Neural cell (in vitro differentiated cells): ENCODE results near the gene PCP4L1. TPM values are rescaled to one million over a fixed set of nuclear protein-coding genes. Genes with fewer than 3 reads are reported as not detected.
"Not testable (repeated sequence)": the region's sequence is repeated elsewhere in the genome, so short reads cannot be mapped to it uniquely, and the experiment has no call there.

Source experiments
- H2AFZ ChIP-seq: fragments of 200-600, 300-800 bp; sonication (generic), shearing (Covaris generic); 2 replicates; pipeline ENCODE4 v1.6.0; 2014; ENCODE audit warnings: low read depth, mild to moderate bottlenecking, antibody characterized with exemption, low read length, moderate library complexity
- H3F3A ChIP-seq: fragments of 200-600 bp; shearing (Covaris generic); 2 replicates; pipeline ENCODE4 v1.6.1; 2016; ENCODE audit warnings: mild to moderate bottlenecking, moderate library complexity, mixed read lengths, antibody characterized with exemption, low read length; ENCODE audit not compliant: insufficient read depth, poor library complexity, severe bottlenecking
- H3K27ac ChIP-seq: fragments of 200-600, 300-800 bp; sonication (generic), shearing (Covaris generic); 2 replicates; pipeline ENCODE4 v1.5.1; 2014; ENCODE audit warnings: mild to moderate bottlenecking, low read length, moderate library complexity
- H3K27me3 ChIP-seq: fragments of 300-800, 200-600 bp; sonication (generic), shearing (Covaris generic); 2 replicates; pipeline ENCODE4 v1.6.0; 2014; ENCODE audit warnings: mild to moderate bottlenecking, low read depth, low read length, moderate library complexity; ENCODE audit not compliant: insufficient read depth
- H3K36me3 ChIP-seq: fragments of 300-800, 200-600 bp; sonication (generic), shearing (Covaris generic); 2 replicates; pipeline ENCODE4 v1.5.1; 2014; ENCODE audit warnings: mild to moderate bottlenecking, antibody characterized with exemption, low read length, moderate library complexity; ENCODE audit not compliant: insufficient read depth
- H3K4me2 ChIP-seq: fragments of 300-800, 200-600 bp; sonication (generic), shearing (Covaris generic); 2 replicates; pipeline ENCODE4 v1.6.0; 2014; ENCODE audit warnings: mild to moderate bottlenecking, low read length
- H3K4me3 ChIP-seq: fragments of 300-800, 200-600 bp; sonication (generic), shearing (Covaris generic); 2 replicates; pipeline ENCODE4 v1.5.1; 2014; ENCODE audit warnings: mild to moderate bottlenecking, low read length, moderate library complexity
- H3K79me2 ChIP-seq: fragments of 200-600 bp; shearing (Covaris generic); replicated peaks from 2 replicates; pipeline ENCODE4 v1.6.0; 2014; ENCODE audit warnings: mild to moderate bottlenecking, low read length, moderate library complexity; ENCODE audit not compliant: insufficient read depth
- H3K9ac ChIP-seq: fragments of 300-800, 200-600 bp; sonication (generic), shearing (Covaris generic); 2 replicates; pipeline ENCODE4 v1.6.1; 2016; ENCODE audit warnings: mild to moderate bottlenecking, low read length, mixed read lengths
- H3K9me2 ChIP-seq: fragments of 200-600 bp; shearing (Covaris generic); 2 replicates; pipeline ENCODE4 v1.6.1; 2016; ENCODE audit warnings: mild to moderate bottlenecking, low read length, mixed read lengths; ENCODE audit not compliant: insufficient read depth
- H3K9me3 ChIP-seq: fragments of 200-600, 300-800 bp; sonication (generic), shearing (Covaris generic); 2 replicates; pipeline ENCODE4 v1.6.1; 2016; ENCODE audit warnings: mild to moderate bottlenecking, mixed run types, low read length, moderate library complexity, mixed read lengths
- H4K20me1 ChIP-seq: fragments of 200-600 bp; shearing (Covaris generic); 2 replicates; pipeline ENCODE4 v1.6.1; 2016; ENCODE audit warnings: mild to moderate bottlenecking, mixed run types; ENCODE audit not compliant: insufficient read depth
- EP300 ChIP-seq: fragments of 450-650 bp; conservative IDR thresholded peaks from 2 replicates; pipeline ENCODE4 v1.6.1; 2014; ENCODE audit warnings: antibody characterized with exemption, mild to moderate bottlenecking, moderate library complexity; ENCODE audit not compliant: poor library complexity, severe bottlenecking
- EZH2 ChIP-seq: fragments of 200-600, 300-800 bp; shearing (Covaris generic), sonication (generic); IDR thresholded peaks from 2 replicates; pipeline ENCODE4 v1.6.1; 2014; ENCODE audit warnings: antibody characterized with exemption, low read length, borderline replicate concordance, mild to moderate bottlenecking; ENCODE audit not compliant: insufficient read depth, poor library complexity, severe bottlenecking
- MXI1 ChIP-seq: fragments of 450-650 bp; conservative IDR thresholded peaks from 2 replicates; pipeline ENCODE4 v1.6.1; 2014; ENCODE audit warnings: antibody characterized with exemption, mild to moderate bottlenecking; ENCODE audit not compliant: poor library complexity, severe bottlenecking
- POLR2AphosphoS5 ChIP-seq: IDR thresholded peaks from 2 replicates; pipeline ENCODE4 v1.6.1; 2012
- RAD21 ChIP-seq: fragments of 450-650 bp; conservative IDR thresholded peaks from 2 replicates; pipeline ENCODE4 v1.6.1; 2014; ENCODE audit warnings: antibody characterized with exemption, mild to moderate bottlenecking, moderate library complexity
- SMC3 ChIP-seq: fragments of 450-650 bp; conservative IDR thresholded peaks from 2 replicates; pipeline ENCODE4 v1.6.1; 2014; ENCODE audit warnings: antibody characterized with exemption, mild to moderate bottlenecking, moderate library complexity; ENCODE audit not compliant: poor library complexity
- TAF1 ChIP-seq: IDR thresholded peaks from 2 replicates; pipeline ENCODE4 v1.6.1; 2012; ENCODE audit warnings: low read depth
- polyA plus RNA-seq: library from polyadenylated mRNA; depleted of rRNA; stranded (reverse); fragments of >200 nt; gene quantifications from 2 replicates; pipeline ENCODE4 v1.2.3, GENCODE V29; 2014
- TF ChIP-seq, protein P1 (sequence below): fragments of 450-650 bp; IDR thresholded peaks from 2 replicates; pipeline ENCODE4 v1.5.1; 2014; ENCODE audit warnings: antibody characterized with exemption, mild to moderate bottlenecking, moderate library complexity; ENCODE audit not compliant: poor library complexity, severe bottlenecking
- TF ChIP-seq, protein P2 (sequence below): IDR thresholded peaks from 2 replicates; pipeline ENCODE4 v1.6.1; 2012; ENCODE audit warnings: borderline replicate concordance

Gene PCP4L1
- polyA plus RNA-seq, 1 donor from 2014 or later: 51.2 TPM

DNA sequence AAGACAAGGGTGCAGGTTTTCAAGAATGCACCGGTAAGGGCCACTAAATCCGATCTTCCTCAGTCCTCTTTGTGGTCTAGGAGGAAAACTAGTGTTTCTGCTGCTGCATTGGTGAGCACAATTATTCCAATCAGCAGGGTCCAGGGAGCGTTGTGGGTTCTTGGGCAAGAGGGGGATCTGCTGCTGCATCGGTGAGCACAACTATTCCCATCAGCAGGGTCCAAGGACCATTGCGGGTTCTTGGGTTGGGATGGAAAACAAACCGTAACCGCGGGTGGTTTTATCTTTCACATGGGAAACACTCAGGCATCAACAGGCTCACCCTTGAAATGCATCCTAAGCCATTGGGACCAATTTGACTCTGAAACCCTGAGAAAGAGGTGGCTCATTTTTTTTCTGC is 7.0 kb upstream of the PCP4L1 start:
- H3K9me2 ChIP-seq: no peaks in the 10 kb centered on the region
- H3K4me2 ChIP-seq: no peak overlapping the region
- no peaks in the 10 kb centered on the region for H3K36me3 ChIP-seq
- H3K27me3 ChIP-seq: no peaks in the 10 kb centered on the region
- H3K9ac ChIP-seq: no peak overlapping the region
- H3F3A ChIP-seq: no peaks in the 10 kb centered on the region
- H3K79me2 ChIP-seq: no peaks in the 10 kb centered on the region
- TF ChIP-seq SMC3 (no peak), EZH2 (no peak), RAD21 (no peak), TAF1 (no peak), POLR2AphosphoS5 (no peak), MXI1 (no peak), EP300 (no peak)
- TF ChIP-seq, protein P1, sequence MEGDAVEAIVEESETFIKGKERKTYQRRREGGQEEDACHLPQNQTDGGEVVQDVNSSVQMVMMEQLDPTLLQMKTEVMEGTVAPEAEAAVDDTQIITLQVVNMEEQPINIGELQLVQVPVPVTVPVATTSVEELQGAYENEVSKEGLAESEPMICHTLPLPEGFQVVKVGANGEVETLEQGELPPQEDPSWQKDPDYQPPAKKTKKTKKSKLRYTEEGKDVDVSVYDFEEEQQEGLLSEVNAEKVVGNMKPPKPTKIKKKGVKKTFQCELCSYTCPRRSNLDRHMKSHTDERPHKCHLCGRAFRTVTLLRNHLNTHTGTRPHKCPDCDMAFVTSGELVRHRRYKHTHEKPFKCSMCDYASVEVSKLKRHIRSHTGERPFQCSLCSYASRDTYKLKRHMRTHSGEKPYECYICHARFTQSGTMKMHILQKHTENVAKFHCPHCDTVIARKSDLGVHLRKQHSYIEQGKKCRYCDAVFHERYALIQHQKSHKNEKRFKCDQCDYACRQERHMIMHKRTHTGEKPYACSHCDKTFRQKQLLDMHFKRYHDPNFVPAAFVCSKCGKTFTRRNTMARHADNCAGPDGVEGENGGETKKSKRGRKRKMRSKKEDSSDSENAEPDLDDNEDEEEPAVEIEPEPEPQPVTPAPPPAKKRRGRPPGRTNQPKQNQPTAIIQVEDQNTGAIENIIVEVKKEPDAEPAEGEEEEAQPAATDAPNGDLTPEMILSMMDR: no peak
- TF ChIP-seq, protein P2, sequence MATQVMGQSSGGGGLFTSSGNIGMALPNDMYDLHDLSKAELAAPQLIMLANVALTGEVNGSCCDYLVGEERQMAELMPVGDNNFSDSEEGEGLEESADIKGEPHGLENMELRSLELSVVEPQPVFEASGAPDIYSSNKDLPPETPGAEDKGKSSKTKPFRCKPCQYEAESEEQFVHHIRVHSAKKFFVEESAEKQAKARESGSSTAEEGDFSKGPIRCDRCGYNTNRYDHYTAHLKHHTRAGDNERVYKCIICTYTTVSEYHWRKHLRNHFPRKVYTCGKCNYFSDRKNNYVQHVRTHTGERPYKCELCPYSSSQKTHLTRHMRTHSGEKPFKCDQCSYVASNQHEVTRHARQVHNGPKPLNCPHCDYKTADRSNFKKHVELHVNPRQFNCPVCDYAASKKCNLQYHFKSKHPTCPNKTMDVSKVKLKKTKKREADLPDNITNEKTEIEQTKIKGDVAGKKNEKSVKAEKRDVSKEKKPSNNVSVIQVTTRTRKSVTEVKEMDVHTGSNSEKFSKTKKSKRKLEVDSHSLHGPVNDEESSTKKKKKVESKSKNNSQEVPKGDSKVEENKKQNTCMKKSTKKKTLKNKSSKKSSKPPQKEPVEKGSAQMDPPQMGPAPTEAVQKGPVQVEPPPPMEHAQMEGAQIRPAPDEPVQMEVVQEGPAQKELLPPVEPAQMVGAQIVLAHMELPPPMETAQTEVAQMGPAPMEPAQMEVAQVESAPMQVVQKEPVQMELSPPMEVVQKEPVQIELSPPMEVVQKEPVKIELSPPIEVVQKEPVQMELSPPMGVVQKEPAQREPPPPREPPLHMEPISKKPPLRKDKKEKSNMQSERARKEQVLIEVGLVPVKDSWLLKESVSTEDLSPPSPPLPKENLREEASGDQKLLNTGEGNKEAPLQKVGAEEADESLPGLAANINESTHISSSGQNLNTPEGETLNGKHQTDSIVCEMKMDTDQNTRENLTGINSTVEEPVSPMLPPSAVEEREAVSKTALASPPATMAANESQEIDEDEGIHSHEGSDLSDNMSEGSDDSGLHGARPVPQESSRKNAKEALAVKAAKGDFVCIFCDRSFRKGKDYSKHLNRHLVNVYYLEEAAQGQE: no peak
- H3K27ac ChIP-seq: no peak overlapping the region
- H2AFZ ChIP-seq: no peak overlapping the region
- H3K4me3 ChIP-seq: no peak overlapping the region
- H4K20me1 ChIP-seq: no peaks in the 10 kb centered on the region
- H3K9me3 ChIP-seq: no peaks in the 10 kb centered on the region

DNA sequence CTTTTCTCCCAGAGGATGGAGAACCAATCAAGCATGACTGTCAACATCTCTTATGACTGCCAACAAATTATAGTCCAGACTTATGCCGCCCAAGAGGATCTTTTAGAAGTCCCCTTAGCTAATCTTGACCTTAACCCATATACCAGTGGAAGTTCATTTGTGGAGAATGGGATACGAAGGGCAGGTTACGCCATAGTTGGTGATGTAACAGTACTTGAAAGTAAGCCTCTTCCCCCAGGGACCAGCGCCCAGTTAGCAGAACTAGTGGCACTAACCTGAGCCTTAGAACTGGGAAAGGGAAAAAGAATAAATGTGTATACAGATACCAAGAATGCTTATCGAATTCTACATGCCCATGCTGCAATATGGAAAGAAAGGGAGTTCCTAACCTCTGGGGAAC is 3.2 kb upstream of the PCP4L1 start:
- not testable (repeated sequence) for H3K9me2 ChIP-seq, H3K4me2 ChIP-seq, H2AFZ ChIP-seq, H3F3A ChIP-seq, H3K79me2 ChIP-seq, H3K4me3 ChIP-seq, H3K27ac ChIP-seq, H3K9ac ChIP-seq, H4K20me1 ChIP-seq, H3K9me3 ChIP-seq, H3K36me3 ChIP-seq
- H3K27me3 ChIP-seq: peaks cover 17% of the 10 kb centered on the region

DNA sequence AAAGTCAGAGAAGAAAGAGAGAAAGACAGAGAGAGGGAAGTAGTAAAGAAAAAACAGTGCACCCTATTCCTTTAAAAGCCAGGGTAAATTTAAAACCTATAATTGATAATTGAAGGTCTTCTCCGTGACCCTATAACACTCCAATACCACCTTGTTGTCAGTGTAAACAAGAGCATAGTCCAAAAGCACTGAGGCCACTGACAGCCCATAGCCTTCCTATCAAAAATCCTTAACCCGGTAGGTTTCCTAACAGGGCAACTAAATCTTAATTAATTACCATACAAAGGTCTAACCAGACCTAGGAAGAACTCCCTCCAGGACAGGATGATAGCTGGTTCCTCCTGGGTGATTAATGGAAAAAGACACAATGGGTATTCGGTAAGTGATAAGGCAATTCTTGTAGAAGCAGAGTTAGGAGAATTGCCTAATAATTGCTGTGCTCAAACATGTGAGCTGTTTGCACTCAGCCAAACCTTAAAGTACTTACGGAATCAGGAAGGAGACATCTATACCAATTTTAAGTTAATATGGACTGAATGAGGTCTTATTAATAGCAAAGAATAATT is 2.5 kb upstream of the PCP4L1 start:
- H3F3A ChIP-seq, H3K36me3 ChIP-seq, H3K4me2 ChIP-seq, H3K9ac ChIP-seq, H4K20me1 ChIP-seq, H3K27ac ChIP-seq, H3K9me2 ChIP-seq, H3K9me3 ChIP-seq, H3K4me3 ChIP-seq, H2AFZ ChIP-seq, H3K79me2 ChIP-seq: not testable (repeated sequence)
- H3K27me3 ChIP-seq: peaks cover 20% of the 10 kb centered on the region

DNA sequence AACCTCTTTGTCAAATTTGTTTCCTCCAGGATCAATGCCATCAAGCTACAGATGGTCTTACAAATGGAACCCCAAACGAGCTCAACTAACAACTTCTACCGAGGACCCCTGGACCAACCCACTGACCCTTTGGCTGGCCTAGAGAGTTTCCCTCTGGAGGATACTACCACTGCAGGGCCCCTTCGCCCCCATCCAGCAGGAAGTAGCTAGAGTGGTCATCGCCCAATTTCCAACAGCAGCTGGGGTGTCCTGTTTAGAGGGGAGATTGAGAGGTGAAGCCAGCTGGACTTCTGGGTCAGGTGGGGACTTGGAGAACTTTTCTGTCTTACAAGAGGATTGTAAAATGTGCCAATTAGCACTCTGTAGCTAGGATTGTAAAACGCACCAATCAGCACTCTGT is 1.4 kb upstream of the PCP4L1 start:
- H2AFZ ChIP-seq: not testable (repeated sequence)

More for the DNA sequence above, 1.4 kb upstream of the PCP4L1 start:
- not testable (repeated sequence) for H3K36me3 ChIP-seq, H3K9me3 ChIP-seq, H3F3A ChIP-seq, H3K9ac ChIP-seq, H3K27ac ChIP-seq, H3K9me2 ChIP-seq, H3K4me2 ChIP-seq, H3K79me2 ChIP-seq, H4K20me1 ChIP-seq, H3K4me3 ChIP-seq
- H3K27me3 ChIP-seq: peaks cover 20% of the 10 kb centered on the region
